Endothelial cell of umbilical vein (primary cell): ENCODE measurements around the gene CACNA1A. TPM values are rescaled to one million over a fixed set of nuclear protein-coding genes. Genes with fewer than 3 reads are reported as not detected.

Experiments used
- BruUV-seq: library from RNA; stranded (reverse); fragments of 400-500 nt; replicated peaks from 2 replicates; lab custom pipeline; 2021; lab: Mats Ljungman, UMichigan
- CTCF ChIA-PET: fragments of 300-600, 350-600 bp; sonication (Branson Sonifier 250); formaldehyde crosslinking; loops from one replicate; lab custom pipeline; 2021; ENCODE audit warnings: antibody characterized with exemption, inconsistent platforms; lab: Charles Lee
- POLR2A ChIA-PET: fragments of 300-600, 350-600 bp; sonication (Branson Sonifier 250); formaldehyde crosslinking; loops from one replicate; lab custom pipeline; 2021; ENCODE audit warnings: antibody characterized with exemption, inconsistent platforms; lab: Charles Lee
- DNase-seq: peaks from one replicate; pipeline ENCODE4 v3.0.0-alpha.2; 2011; ENCODE audit warnings: low read depth, low spot score
- FAIRE-seq: peaks from 2 replicates; lab custom pipeline; 2011; peaks lifted over from hg19 to GRCh38; lab: Jason Lieb, UNC
- H2AFZ ChIP-seq: 2 replicates; pipeline ENCODE4 v1.6.0; 2012; ENCODE audit warnings: low read depth, low read length, control low read depth, inconsistent platforms
- H3K27ac ChIP-seq: 2 replicates; pipeline ENCODE4 v1.5.1; 2011; ENCODE audit warnings: low read depth, mild to moderate bottlenecking, control low read depth, low read length, moderate library complexity; ENCODE audit not compliant: insufficient read depth
- H3K27me3 ChIP-seq, 2 experiments: 2 replicates each; pipeline versions ENCODE4 v1.6.0 to v1.6.1; 2011; ENCODE audit warnings: low read length in 2 of 2, mixed read lengths in 1 of 2; ENCODE audit not compliant: control insufficient read depth in 2 of 2, insufficient read depth in 2 of 2
- H3K36me3 ChIP-seq, 2 experiments: 2 replicates in 1 of 2; 3 replicates in 1 of 2; pipeline ENCODE4 v1.5.1; 2011; ENCODE audit warnings: low read length in 2 of 2, mild to moderate bottlenecking in 1 of 2, moderate library complexity in 1 of 2; ENCODE audit not compliant: control insufficient read depth in 2 of 2, insufficient read depth in 2 of 2; ENCODE audit errors: extremely low read depth in 1 of 2
- H3K4me1 ChIP-seq: 3 replicates; pipeline ENCODE4 v1.5.1; 2011; ENCODE audit warnings: mild to moderate bottlenecking, low read length; ENCODE audit not compliant: control insufficient read depth, insufficient read depth; ENCODE audit errors: extremely low read depth
- H3K4me2 ChIP-seq: 2 replicates; pipeline ENCODE4 v1.6.1; 2011; ENCODE audit warnings: low read length, control low read depth, mixed read lengths; ENCODE audit not compliant: insufficient read depth
- H3K4me3 ChIP-seq, 3 experiments: fragments of 200-600 bp in 1 of 3; sonication (generic), shearing (Covaris generic) in 1 of 3; replicated peaks in 1 of 3; 2 replicates each; pipeline ENCODE4 v1.5.1; 2011 to 2016; ENCODE audit warnings: control low read depth in 3 of 3, low read length in 3 of 3, mild to moderate bottlenecking in 2 of 3, inconsistent platforms in 1 of 3, low read depth in 1 of 3, moderate library complexity in 1 of 3; ENCODE audit not compliant: insufficient read depth in 1 of 3
- H3K79me2 ChIP-seq: 2 replicates; pipeline ENCODE4 v1.6.0; 2012; ENCODE audit warnings: low read length, inconsistent platforms; ENCODE audit not compliant: control insufficient read depth, insufficient read depth
- H3K9ac ChIP-seq: replicated peaks from 2 replicates; pipeline ENCODE3; 2011; ENCODE audit warnings: low read length, control low read depth; ENCODE audit not compliant: insufficient read depth; ENCODE audit errors: extremely low read depth
- H3K9me1 ChIP-seq: replicated peaks from 3 replicates; pipeline ENCODE4 v1.6.0; 2011; ENCODE audit warnings: mild to moderate bottlenecking, low read length; ENCODE audit not compliant: control insufficient read depth, insufficient read depth; ENCODE audit errors: extremely low read depth
- H3K9me3 ChIP-seq: replicated peaks from 2 replicates; pipeline ENCODE4 v1.5.1; 2012; ENCODE audit warnings: low read length, inconsistent platforms; ENCODE audit not compliant: control insufficient read depth, insufficient read depth
- H4K20me1 ChIP-seq: replicated peaks from 2 replicates; pipeline ENCODE3; 2011; ENCODE audit warnings: mild to moderate bottlenecking, low read length; ENCODE audit not compliant: control insufficient read depth, insufficient read depth; ENCODE audit errors: extremely low read depth
- CTCF ChIP-seq, 2 donors: IDR thresholded peaks; 1 replicate in 1 of 2; 2 replicates in 1 of 2; pipeline ENCODE4 v1.5.1; 2011; ENCODE audit warnings: low read length in 2 of 2, mild to moderate bottlenecking in 2 of 2, moderate library complexity in 2 of 2, control low read depth in 1 of 2, inconsistent platforms in 1 of 2, low read depth in 1 of 2; ENCODE audit not compliant: insufficient read depth in 1 of 2; ENCODE audit errors: extremely low read depth in 1 of 2
- EZH2 ChIP-seq: IDR thresholded peaks from 2 replicates; pipeline ENCODE4 v1.6.1; 2012; ENCODE audit warnings: borderline replicate concordance, low read depth, mild to moderate bottlenecking, moderate library complexity, low read length, inconsistent platforms; ENCODE audit not compliant: severe bottlenecking
- FOS ChIP-seq: IDR thresholded peaks from 2 replicates; pipeline ENCODE4 v1.6.1; 2011; ENCODE audit warnings: mild to moderate bottlenecking, low read length, moderate library complexity, borderline replicate concordance; ENCODE audit not compliant: insufficient read depth
- GATA2 ChIP-seq: IDR thresholded peaks from 2 replicates; pipeline ENCODE4 v1.7.0; 2011; ENCODE audit warnings: low read depth, mild to moderate bottlenecking, moderate library complexity, mixed read lengths, low read length; ENCODE audit not compliant: insufficient read length, insufficient read depth
- JUN ChIP-seq: IDR thresholded peaks from 2 replicates; pipeline ENCODE4 v1.6.1; 2011; ENCODE audit warnings: borderline replicate concordance, low read depth; ENCODE audit not compliant: insufficient read length, insufficient read depth
- MAX ChIP-seq: IDR thresholded peaks from 2 replicates; pipeline ENCODE4 v1.6.1; 2011; ENCODE audit not compliant: insufficient read depth, insufficient read length
- MYC ChIP-seq: IDR thresholded peaks from one replicate; pipeline ENCODE4 v1.6.1; 2011; ENCODE audit warnings: mild to moderate bottlenecking, low read depth, low read length
- POLR2A ChIP-seq: IDR thresholded peaks from 2 replicates; pipeline ENCODE4 v1.6.1; 2012; ENCODE audit warnings: low read depth, mild to moderate bottlenecking, control low read depth, low read length
- POLR2AphosphoS5 ChIP-seq: IDR thresholded peaks from 2 replicates; pipeline ENCODE4 v1.6.1; 2012; ENCODE audit warnings: low read depth, mild to moderate bottlenecking, control low read depth, low read length, moderate library complexity; ENCODE audit not compliant: insufficient read depth
- dilution Hi-C: fragments of 300-500 bp; cut with MboI; formaldehyde crosslinking; loops from one replicate; pipeline ENCODE4 v1.15.0; 2019; ENCODE audit warnings: low sequenced_read_pairs; ENCODE audit not compliant: extremely low pct_ligation_motif_present
- intact Hi-C: fragments of 100-400 bp; cut with micrococcal nuclease; formaldehyde crosslinking; loops from one replicate; pipeline ENCODE4 v1.10.0; 2022
- polyA plus RNA-seq, 4 experiments: library from polyadenylated mRNA; depleted of rRNA in 3 of 4; stranded (reverse) in 3 of 4; unstranded in 1 of 4; fragments of >200 nt; gene quantifications; 2 replicates each; pipeline versions ENCODE4 v1.2.1 to v1.2.3, GENCODE V29; 2011 to 2012; ENCODE audit warnings: missing spikeins in 1 of 4
- total RNA-seq: library from RNA; stranded (reverse); gene quantifications from 2 replicates; pipeline ENCODE4 v1.2.3, GENCODE V29; 2021

Gene CACNA1A
- total and polyA plus RNA-seq, 2 donors (not counting 3 experiments of a cell fraction or from before 2014, with no cell fraction given) = 0.17 to 0.38 TPM

- dilution Hi-C loops (no loop called here), intact Hi-C loops (no loop called here)
- BruUV-seq = no TSS peak
- peaks cover 3% of the 10 kb centered on the region for H3K4me1 ChIP-seq
- TF ChIP-seq CTCF (IDR thresholded peaks at IDR 0.05; ENCODE audit: extremely low read depth in 1 of 2, insufficient read depth in 1 of 2, low read depth in 1 of 2, low read length in 2 of 2) (no peak), GATA2 (no peak), JUN (no peak), MAX (no peak), MYC (no peak), POLR2AphosphoS5 (no peak), EZH2 (no peak), FOS (no peak), POLR2A (no peak)
- H4K20me1 ChIP-seq = no peaks in the 10 kb centered on the region
- no peak overlapping the region for H3K9ac ChIP-seq
- H3K4me3 ChIP-seq = no peak overlapping the region
- no peaks in the 10 kb centered on the region for H3K9me1 ChIP-seq
- H3K27me3 ChIP-seq = peaks cover 0 to 3% of the 10 kb centered on the region in 2 experiments
- H3K79me2 ChIP-seq = no peaks in the 10 kb centered on the region
- no peaks in the 10 kb centered on the region for H3K9me3 ChIP-seq
- FAIRE-seq = no peak
- no peak overlapping the region for H2AFZ ChIP-seq
- POLR2A ChIA-PET = no interaction called here
- no peaks in the 10 kb centered on the region for H3K36me3 ChIP-seq
- CTCF ChIA-PET = interaction anchor here (0.7 to 2.5 kb wide), 2 partner anchors 8 to 10 kb away, joined by 3 to 8 read pairs; no protein-coding TSS in a partner anchor
- H3K27ac ChIP-seq = no peak overlapping the region
- no peak overlapping the region for H3K4me2 ChIP-seq
- no peak for DNase-seq
These were observed 253.5 kb downstream of the CACNA1A start for GRCh38 chr19:13252569-13253335.
